ENCODE measurements around the gene MYL12A. TPM values are rescaled to one million over a fixed set of nuclear protein-coding genes. Genes with fewer than 3 reads are reported as not detected.

MYL12A gene
- total and polyA plus RNA-seq, 2 of the 4 experiments (the other 2 are of a cell fraction) = 549 to 580 TPM

- no peak for ATAC-seq (ENCODE audit: low read depth)
- H3K27me3 ChIP-seq (ENCODE audit: control insufficient read depth, insufficient read depth, low read length) = no peaks in the 10 kb centered on the region
- dilution Hi-C loops (cut with HindIII; ENCODE audit: low sequenced_read_pairs, unreplicated experiment) = no loop called here
- CTCF ChIA-PET = no interaction called here
- peaks cover 6% of the 10 kb centered on the region for H3K9me1 ChIP-seq (ENCODE audit: insufficient read depth, low read length)
- H3K56ac ChIP-seq (ENCODE audit: extremely low read depth, insufficient read depth, low read length) = no peak overlapping the region
- H4K20me1 ChIP-seq (ENCODE audit: insufficient read depth, low read length) = no peaks in the 10 kb centered on the region
- no TSS peak for BruUV-seq (replicated peaks)
- no peak overlapping the region for H4K5ac ChIP-seq (ENCODE audit: low read depth, low read length)
- H2BK120ac ChIP-seq (ENCODE audit: low read depth, low read length) = no peak overlapping the region
- no peak overlapping the region for H3K18ac ChIP-seq (ENCODE audit: low read depth, low read length)
- H2AK5ac ChIP-seq (ENCODE audit: low read depth, low read length) = no peak overlapping the region
- H2AFZ ChIP-seq (replicated peaks; ENCODE audit: low read length, poor library complexity) = no peak overlapping the region
- in situ Hi-C loops (cut with MboI; ENCODE audit: low sequenced_read_pairs) = no loop called here
- no peak overlapping the region for H3K23ac ChIP-seq (ENCODE audit: low read depth, low read length)
- intact Hi-C loops (cut with micrococcal nuclease) = no loop called here
- no peaks in the 10 kb centered on the region for H3K36me3 ChIP-seq (ENCODE audit: control insufficient read depth, insufficient read depth, low read length)
- H2BK5ac ChIP-seq (ENCODE audit: low read depth, low read length, poor library complexity, severe bottlenecking) = no peak overlapping the region
- no peak overlapping the region for H2BK20ac ChIP-seq (ENCODE audit: low read depth, low read length)
- H2AK9ac ChIP-seq (replicated peaks; ENCODE audit: low read depth, low read length, poor library complexity) = no peak overlapping the region
- no peaks in the 10 kb centered on the region for H3K9me3 ChIP-seq (ENCODE audit: control insufficient read depth, insufficient read depth, low read length)
- no CpG with 5 or more reads among the region's 4 CpGs for WGBS, 2 experiments (ENCODE audit: extremely low coverage in 2 of 2, insufficient read length in 1 of 2)
- H3K4me1 ChIP-seq (ENCODE audit: control insufficient read depth, insufficient read depth, low read length) = no peaks in the 10 kb centered on the region; the same call in 1 of the 2 replicates
- H3K9ac ChIP-seq (ENCODE audit: low read depth, low read length) = no peak overlapping the region
- no peak overlapping the region for H3K27ac ChIP-seq (ENCODE audit: insufficient read depth, low read length)
- no peak for TF ChIP-seq BHLHE40 (IDR thresholded peaks at IDR 0.05; ENCODE audit: low read depth, low read length)
- no peak for TF ChIP-seq NFE2L2 (IDR thresholded peaks at IDR 0.05; ENCODE audit: low read depth, low read length)
- TF ChIP-seq ELK1 (IDR thresholded peaks at IDR 0.05; ENCODE audit: borderline replicate concordance, low read depth, low read length) = no peak
- no peak overlapping the region for H3K14ac ChIP-seq (replicated peaks; ENCODE audit: low read depth, low read length)
- DNase-seq = no peak
- H3K4me2 ChIP-seq (ENCODE audit: low read depth, low read length) = no peak overlapping the region
- H3K4me3 ChIP-seq (ENCODE audit: insufficient read depth, low read depth, low read length) = no peak overlapping the region
- no peak overlapping the region for H3K4ac ChIP-seq (ENCODE audit: low read depth, low read length)
- H4K91ac ChIP-seq (ENCODE audit: insufficient read depth, low read depth, low read length) = no peak overlapping the region
- POLR2A ChIA-PET (ENCODE audit: unreplicated experiment) = no interaction called here
- H4K8ac ChIP-seq (ENCODE audit: low read depth in 2 of 2, low read length in 2 of 2) = no peak overlapping the region
- no peak overlapping the region for H2BK15ac ChIP-seq (ENCODE audit: low read depth, low read length)
- no peaks in the 10 kb centered on the region for H3K79me1 ChIP-seq (ENCODE audit: low read depth in 1 of 2, low read length in 2 of 2)
These were observed 37.6 kb upstream of the MYL12A start for GRCh38 chr18:3209859-3210569.

Measured in IMR-90 (cell line).